MCF 10A (cell line): Measurements from ENCODE around the gene SELENOM. TPM values are rescaled to one million over a fixed set of nuclear protein-coding genes. Genes with fewer than 3 reads are reported as not detected.

Source experiments
- Bru-seq: library from RNA; stranded (reverse); fragments of 400-500 nt; gene quantifications from one replicate; lab custom pipeline; 2021; lab: Mats Ljungman, UMichigan
- BruChase-seq, 2 experiments: library from RNA; stranded (reverse); fragments of 400-500 nt; gene quantifications; one replicate each; lab custom pipeline; 2021; lab: Mats Ljungman, UMichigan
- BruUV-seq: library from RNA; stranded (reverse); fragments of 400-500 nt; replicated peaks from 2 replicates; lab custom pipeline; 2021; lab: Mats Ljungman, UMichigan
- CTCF ChIA-PET: fragments of 300-600 bp; sonication (Branson Sonifier 250); formaldehyde crosslinking; extraction: SDS; loops from one replicate; lab custom pipeline; 2021; ENCODE audit warnings: antibody characterized with exemption, inconsistent platforms; lab: Yijun Ruan, JAX
- POLR2A ChIA-PET: fragments of 300-600, 350-650 bp; sonication (Branson Sonifier 250); formaldehyde crosslinking; extraction: SDS; loops from one replicate; lab custom pipeline; 2020; ENCODE audit warnings: antibody characterized with exemption, inconsistent platforms; lab: Yijun Ruan, JAX
- DNase-seq: peaks from one replicate; pipeline ENCODE4 v3.0.0-alpha.2; 2018; ENCODE audit not compliant: unreplicated experiment
- H3K27ac Mint-ChIP-seq: one replicate; pipeline ENCODE4 v1.8.0; 2022; ENCODE audit warnings: mild to moderate bottlenecking, low read depth, mixed read lengths; ENCODE audit not compliant: unreplicated experiment
- H3K27me3 Mint-ChIP-seq: one replicate; pipeline ENCODE4 v1.8.0; 2022; ENCODE audit warnings: mixed read lengths; ENCODE audit not compliant: insufficient read depth, unreplicated experiment
- H3K36me3 Mint-ChIP-seq: one replicate; pipeline ENCODE4 v1.8.0; 2022; ENCODE audit warnings: mild to moderate bottlenecking, moderate library complexity, mixed read lengths; ENCODE audit not compliant: insufficient read depth, unreplicated experiment
- H3K4me1 Mint-ChIP-seq: one replicate; pipeline ENCODE4 v1.8.0; 2022; ENCODE audit warnings: mixed read lengths; ENCODE audit not compliant: insufficient read depth, unreplicated experiment
- H3K4me3 Mint-ChIP-seq: one replicate; pipeline ENCODE4 v1.8.0; 2022; ENCODE audit warnings: mild to moderate bottlenecking, moderate library complexity, mixed read lengths; ENCODE audit not compliant: unreplicated experiment
- H3K9me3 Mint-ChIP-seq: one replicate; pipeline ENCODE4 v1.8.0; 2022; ENCODE audit warnings: mixed read lengths; ENCODE audit not compliant: unreplicated experiment
- CTCF ChIP-seq: fragments of 200-600 bp; IDR thresholded peaks from one replicate; pipeline ENCODE4 v1.8.0; 2022; ENCODE audit warnings: antibody characterized with exemption, mild to moderate bottlenecking; ENCODE audit not compliant: unreplicated experiment
- intact Hi-C: fragments of 100-400 bp; cut with micrococcal nuclease; formaldehyde crosslinking; loops from 2 replicates; pipeline ENCODE4 v1.14.1; 2022
- long read RNA-seq: library from polyadenylated mRNA; stranded (forward); transcript quantifications from one replicate; pipeline ENCODE4 v2.0.0, GENCODE V29; 2022
- total RNA-seq: library from RNA; stranded (reverse); gene quantifications from 2 replicates; pipeline ENCODE4 v1.2.3, GENCODE V29; 2022

The SELENOM gene
- 44.9 and 88.7 TPM in 2 replicates for total RNA-seq
- Bru-seq, nascent RNA: percentile 46 among the genes with signal in this experiment
- BruChase-seq, experiment 1, labeled RNA remaining after a 6-hour chase: percentile 57 among the genes with signal in this experiment
- BruChase-seq, experiment 2, labeled RNA remaining after a 2-hour chase: percentile 43 among the genes with signal in this experiment
- long read RNA-seq, transcript SELENOM-201 (5 exons, 694 nt): major isoform, 62 of 68 reads
- long read RNA-seq, partial matches to known transcripts: 0 of 68 reads
- long read RNA-seq, other reads (novel, unspliced or antisense): 3 of 68 reads

- intact Hi-C loops: loop anchor here (1.0 kb wide), 4 partner anchors 18 to 165 kb away; no protein-coding TSS in a partner anchor
- Mint-ChIP-seq H3K9me3 (no peaks in the 10 kb centered on the region), H3K4me3 (peak within 1 kb of the TSS; percentile 82), H3K27me3 (no peaks in the 10 kb centered on the region), H3K36me3 (peaks cover 7% of the 10 kb centered on the region), H3K4me1 (peaks cover 23% of the 10 kb centered on the region), H3K27ac (peak within 1 kb of the TSS; percentile 96)
- CTCF ChIA-PET: interaction anchor here (0.5 to 4.7 kb wide), 46 partner anchors 9 to 623 kb away, joined by 3 to 62 read pairs (median 5); partner anchors contain the start of genes INPP5J, LIMK2 and RNF185
- DNase-seq: peak; percentile 99
- peak; percentile 92 for TF ChIP-seq CTCF
- BruUV-seq: no TSS peak
- POLR2A ChIA-PET: interaction anchor here (0.5 to 3.8 kb wide), 23 partner anchors 9 to 335 kb away, joined by 3 to 21 read pairs (median 6); partner anchors contain the start of genes DRG1, INPP5J, MORC2 and RNF185
Measured at GRCh38 chr22:31107178-31107893, at the start of gene SELENOM. Gene SELENOM, minus strand, starts transcription at chr22:31107568. Its CDS starts 63 bp downstream, at chr22:31107505.

- Mint-ChIP-seq H3K27me3 (no peaks in the 10 kb centered on the region), H3K27ac (no peak overlapping the region), H3K9me3 (no peaks in the 10 kb centered on the region), H3K36me3 (no peaks in the 10 kb centered on the region), H3K4me3 (no peak overlapping the region), H3K4me1 (no peaks in the 10 kb centered on the region)
- no peak for DNase-seq
- BruUV-seq: no TSS peak
- TF ChIP-seq CTCF: no peak
- POLR2A ChIA-PET: interaction anchor here (0.7 to 11.8 kb wide), 3 partner anchors 21 to 100 kb away, joined by 3 to 164 read pairs (median 4); no protein-coding TSS in a partner anchor
- CTCF ChIA-PET: interaction anchor here (1.1 to 8.5 kb wide), 3 partner anchors 47 to 398 kb away, joined by 6 to 40 read pairs (median 7); partner anchors contain the start of gene SELENOM
- intact Hi-C loops: no loop called here
Measured at GRCh38 chr22:31155422-31155821, 48.1 kb upstream of the SELENOM start.

GRCh38 chr22:31154975-31155374 lies 47.6 kb upstream of the SELENOM start:
- POLR2A ChIA-PET: interaction anchor here (0.7 to 11.8 kb wide), 2 partner anchors 21 to 94 kb away, joined by 3 to 164 read pairs; no protein-coding TSS in a partner anchor

More at GRCh38 chr22:31154975-31155374, 47.6 kb upstream of the SELENOM start:
- H3K4me1 Mint-ChIP-seq: no peaks in the 10 kb centered on the region
- TF ChIP-seq CTCF: no peak
- H3K27ac Mint-ChIP-seq: no peak overlapping the region
- no peaks in the 10 kb centered on the region for H3K9me3 Mint-ChIP-seq
- H3K4me3 Mint-ChIP-seq: no peak overlapping the region
- intact Hi-C loops: no loop called here
- no peaks in the 10 kb centered on the region for H3K27me3 Mint-ChIP-seq
- DNase-seq: no peak
- BruUV-seq: no TSS peak
- no peaks in the 10 kb centered on the region for H3K36me3 Mint-ChIP-seq
- CTCF ChIA-PET: interaction anchor here (1.1 to 8.5 kb wide), 2 partner anchors 47 to 398 kb away, joined by 7 to 40 read pairs; partner anchors contain the start of gene SELENOM
